ENCODE measurements around the gene CRB1.
A peak's percentile ranks its signal among the peaks of the same experiment; 100 is the strongest.

Gene CRB1

DNA sequence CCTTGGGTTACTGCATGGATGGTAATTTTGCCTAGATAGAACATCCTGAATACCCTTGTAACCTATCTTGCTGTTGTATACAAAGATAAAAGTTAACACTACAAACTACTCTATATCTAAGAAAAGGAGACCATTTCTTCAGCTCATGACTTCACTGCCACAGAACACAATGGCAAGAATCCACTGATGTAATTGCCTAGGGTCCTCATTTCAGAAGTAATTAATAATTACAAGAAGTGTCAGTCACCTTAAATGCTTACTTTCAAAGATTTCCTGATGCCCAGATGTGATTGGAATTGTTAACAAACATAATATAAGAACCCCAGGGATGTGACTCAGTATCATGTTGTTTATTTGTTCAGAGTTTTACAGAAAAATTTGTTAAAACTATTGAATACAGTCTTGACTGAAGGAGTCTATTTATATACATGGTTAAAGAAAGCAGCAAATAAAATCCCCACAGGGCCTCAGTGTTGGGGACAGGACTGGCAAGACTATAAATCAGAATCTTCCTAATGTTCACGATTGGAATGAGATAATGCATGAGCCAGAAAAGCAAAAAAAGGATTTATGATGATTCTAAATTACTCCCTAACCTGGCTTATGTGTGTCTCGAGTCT, 83.9 kb downstream of the CRB1 start:
- no peak for DNase-seq

DNA sequence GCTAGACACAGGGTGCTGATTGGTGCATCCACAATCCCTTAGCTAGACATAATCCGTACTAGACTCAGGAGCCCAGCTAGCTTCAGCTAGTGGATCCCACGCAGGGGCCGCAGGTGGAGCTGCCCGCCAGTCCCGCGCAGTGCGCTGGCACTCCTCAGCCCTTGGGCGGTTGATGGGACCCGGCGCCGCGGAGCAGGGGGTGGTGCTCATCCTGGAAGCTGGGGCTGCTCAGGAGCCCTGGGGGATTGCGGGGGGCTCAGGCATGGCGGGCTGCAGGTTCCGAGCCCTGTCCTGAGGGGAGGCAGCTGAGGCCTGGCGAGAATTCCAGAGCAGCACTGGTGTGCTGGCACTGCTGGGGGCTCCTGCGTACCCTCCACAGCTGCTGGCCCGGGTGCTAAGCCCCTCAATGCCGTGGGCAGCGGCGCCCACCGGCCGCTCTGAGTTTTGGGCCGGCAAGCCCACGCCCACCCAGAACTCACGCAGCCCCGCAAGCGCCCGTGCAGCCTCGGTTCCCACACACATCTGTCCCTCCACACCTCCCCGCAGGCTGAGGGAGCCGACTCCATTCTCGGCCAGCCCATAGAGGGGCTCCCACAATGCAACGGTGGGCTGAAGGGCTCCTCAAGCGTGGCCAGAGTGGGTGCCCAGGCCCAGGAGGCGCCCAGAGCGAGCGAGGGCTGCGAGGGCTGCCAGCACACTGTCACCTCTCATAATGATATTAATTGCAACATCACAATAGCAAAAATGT, 87.4 kb downstream of the CRB1 start:
- DNase-seq, result no peak

DNA sequence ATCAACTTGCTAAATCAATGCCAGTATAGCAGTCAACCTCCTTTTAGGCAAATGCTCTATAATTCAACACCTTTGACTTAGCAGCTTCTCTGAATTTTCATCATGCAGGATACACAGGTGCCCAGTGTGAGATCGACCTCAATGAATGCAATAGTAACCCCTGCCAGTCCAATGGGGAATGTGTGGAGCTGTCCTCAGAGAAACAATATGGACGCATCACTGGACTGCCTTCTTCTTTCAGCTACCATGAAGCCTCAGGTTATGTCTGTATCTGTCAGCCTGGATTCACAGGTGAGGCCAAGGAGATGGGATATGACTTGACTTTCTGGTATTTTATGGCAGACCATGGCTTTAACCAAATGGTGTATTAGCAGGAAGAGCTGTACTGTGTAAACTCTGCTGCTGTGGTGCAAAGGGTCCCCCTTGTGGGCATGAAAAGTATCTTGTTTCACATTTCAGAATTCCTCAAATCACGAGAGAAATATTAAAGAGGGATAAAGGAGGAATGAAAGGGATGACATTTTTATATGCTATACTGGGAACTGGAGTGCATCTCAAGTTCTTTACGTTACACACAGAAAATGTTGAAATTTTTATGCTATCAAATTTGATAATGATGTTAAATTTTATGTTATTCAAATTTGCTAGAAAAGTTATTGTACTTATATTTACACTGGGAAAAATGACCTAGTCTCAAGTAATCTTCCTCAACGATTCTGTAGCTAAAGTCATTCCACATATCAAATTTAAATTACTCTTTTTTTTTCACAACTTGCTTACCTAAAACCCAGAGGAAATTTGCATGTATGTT, 88.9 kb downstream of the CRB1 start:
- DNase-seq, result peak; percentile 42

DNA sequence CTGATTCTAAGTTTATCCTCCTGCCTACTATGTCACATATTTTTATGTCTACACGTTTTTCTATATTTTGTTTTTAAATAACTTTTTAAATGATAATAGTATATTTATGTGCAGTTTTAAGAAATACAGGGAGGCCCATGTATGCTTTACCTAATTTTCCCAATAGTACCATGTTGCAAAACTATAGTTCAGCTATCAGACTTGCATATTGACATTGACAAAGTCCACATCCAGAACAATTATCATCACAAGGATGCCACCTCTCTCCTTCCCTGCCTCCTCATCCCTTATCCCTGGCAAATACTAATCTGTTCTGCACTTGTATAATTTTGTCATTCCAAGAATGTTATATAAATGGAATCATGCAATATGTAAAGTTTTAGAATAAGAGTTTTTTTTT, 90.9 kb downstream of the CRB1 start:
- DNase-seq, result no peak

DNA sequence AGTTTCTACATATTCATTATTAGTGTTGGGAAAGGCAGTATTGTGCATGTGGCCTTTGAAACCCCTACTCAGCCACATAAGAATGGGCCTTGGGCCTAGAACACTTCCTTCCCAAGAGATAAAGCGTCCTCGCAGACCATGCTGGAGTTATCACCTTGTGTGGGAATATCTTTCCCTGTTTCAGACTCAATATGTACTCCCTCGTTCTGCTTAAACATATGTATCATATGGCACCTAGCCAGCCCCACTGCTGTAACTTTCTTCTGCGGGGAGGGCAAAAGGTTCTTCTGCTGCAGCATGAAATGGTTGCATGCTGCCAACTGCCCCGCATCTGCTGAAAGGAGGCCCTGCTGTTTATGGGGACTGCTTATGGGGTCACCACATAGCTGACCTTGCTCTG, 92.0 kb downstream of the CRB1 start:
- no peak for DNase-seq

DNA sequence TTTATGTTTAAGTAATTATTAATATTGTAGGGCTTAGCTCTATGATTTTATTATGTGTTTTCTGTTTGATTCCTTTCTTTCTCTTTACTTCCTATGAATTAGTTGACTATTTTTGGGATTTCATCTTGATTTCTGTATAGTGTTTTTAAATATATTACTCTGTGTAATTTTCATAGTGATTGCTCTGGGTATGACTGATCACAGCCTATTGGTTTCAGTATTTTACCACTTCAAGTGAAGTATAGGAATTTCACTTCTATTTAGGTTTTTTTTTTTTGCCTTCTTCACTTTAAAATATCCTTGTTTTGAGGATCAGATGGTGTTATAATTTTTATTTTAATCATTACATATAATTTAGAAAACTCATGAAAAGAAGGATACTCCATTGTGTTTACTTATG, 94.8 kb downstream of the CRB1 start:
- DNase-seq, result no peak

DNA sequence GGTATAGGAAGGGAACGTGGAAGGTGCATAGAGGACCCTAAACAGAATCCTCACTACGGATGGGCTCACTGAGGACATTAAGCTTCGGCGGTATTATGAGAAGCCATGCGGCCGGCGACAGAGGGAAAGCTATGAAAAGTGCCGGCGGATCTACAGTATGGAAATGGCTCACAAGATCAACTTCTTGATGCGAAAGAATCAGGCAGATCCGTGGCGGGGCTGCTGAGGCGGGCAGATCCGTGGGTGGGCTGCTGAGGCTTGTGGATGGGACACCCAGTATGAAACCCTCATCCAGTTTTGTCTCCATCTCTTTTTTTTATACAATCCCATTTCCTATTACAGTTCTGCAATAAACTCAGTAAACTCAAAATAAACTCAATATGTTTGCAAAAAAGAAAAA, 95.8 kb downstream of the CRB1 start:
- no peak for DNase-seq

DNA sequence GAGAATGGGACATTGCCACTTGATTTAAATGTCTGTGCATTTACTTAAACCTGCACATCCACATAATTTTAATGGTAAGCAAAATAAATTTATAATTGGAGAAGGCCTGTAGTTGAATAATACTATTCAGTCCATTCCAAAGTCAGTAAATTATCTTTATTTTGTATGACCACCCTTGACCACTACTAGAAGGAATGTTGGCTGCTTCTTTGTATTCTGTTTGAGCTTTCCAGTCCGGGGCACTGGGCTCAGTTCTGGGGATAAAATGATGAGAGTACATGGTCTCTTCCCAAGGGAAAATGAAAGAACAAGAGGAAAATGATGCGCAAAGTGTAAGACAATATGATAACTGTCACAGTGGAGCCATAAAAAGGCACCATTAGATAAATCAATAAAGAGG, 98.9 kb downstream of the CRB1 start:
- no peak for DNase-seq

DNA sequence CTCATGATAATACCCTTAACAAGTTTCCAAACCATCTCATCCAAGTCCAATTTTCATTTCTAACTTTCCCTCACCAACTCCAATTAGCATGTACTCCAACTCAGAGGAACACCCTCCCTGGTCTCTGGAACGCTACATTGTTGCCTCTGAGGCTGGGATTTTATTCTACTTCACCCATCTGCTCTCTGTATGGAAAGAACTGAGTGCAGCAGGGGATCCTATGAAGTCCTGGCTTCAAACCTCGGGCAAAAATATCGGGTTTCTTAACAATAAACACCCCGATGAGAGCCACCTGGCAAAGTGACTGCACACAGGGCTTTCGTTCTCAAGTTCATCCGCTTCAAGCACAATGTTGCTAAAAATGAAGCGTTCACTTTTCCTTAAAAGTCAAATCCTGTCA, 99.6 kb downstream of the CRB1 start:
- no peak for DNase-seq

DNA sequence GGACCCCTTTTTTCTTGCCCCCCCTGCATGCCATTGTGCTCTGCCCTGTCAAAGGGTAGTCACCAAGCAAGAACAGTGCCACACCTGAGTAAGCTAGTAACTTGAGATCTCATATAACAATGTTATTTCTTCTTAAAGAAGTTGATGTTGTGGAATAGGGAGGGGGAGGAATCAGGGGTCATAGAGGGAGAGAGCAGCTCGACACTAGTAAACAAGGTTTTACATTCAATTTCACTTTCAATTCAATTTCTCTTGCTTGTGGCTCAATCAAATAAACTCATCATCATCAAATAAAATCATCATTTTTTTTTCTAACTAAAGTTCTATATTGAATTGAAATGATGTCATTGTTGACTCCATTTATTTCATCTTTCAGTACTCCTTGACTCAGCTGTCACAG, 106.4 kb downstream of the CRB1 start:
- no peak for DNase-seq

DNA sequence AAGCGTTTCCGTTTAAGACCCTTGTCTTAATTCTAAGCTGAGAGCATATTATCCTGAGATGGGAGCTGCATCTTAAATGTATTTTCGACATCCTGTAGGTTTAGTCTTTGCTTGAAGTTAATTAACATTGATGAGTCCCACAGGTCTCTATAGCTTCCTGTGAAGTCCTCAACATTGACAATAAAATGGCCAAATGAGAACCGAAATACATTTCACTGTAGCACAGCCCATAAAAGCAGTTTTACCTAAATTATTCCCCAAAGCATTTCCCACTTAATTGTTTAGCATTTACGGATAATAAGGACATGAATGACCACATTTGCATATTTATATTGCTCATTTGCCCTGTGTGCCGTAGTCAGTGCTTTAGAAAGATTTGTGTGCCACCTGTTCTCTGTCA, 116.4 kb downstream of the CRB1 start:
- no peak for DNase-seq

DNA sequence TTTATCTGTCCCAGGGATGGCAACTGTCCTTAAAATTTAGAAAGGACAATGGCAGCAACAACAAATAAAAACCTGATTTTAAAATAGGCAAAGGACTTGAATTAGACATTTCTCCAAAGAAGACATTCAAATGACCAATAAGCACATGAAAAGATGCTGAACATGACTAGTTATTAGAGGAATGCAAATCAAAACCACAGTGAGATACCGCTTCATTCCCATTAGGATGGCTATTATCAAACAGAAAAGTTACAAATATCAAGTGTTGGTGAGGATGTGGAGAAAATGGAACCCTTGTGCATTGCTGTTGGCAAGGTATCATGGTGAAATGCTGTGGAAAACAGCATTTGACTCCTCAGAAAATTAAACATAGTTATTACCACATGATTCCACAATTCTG, 120.7 kb downstream of the CRB1 start:
- DNase-seq, result no peak

DNA sequence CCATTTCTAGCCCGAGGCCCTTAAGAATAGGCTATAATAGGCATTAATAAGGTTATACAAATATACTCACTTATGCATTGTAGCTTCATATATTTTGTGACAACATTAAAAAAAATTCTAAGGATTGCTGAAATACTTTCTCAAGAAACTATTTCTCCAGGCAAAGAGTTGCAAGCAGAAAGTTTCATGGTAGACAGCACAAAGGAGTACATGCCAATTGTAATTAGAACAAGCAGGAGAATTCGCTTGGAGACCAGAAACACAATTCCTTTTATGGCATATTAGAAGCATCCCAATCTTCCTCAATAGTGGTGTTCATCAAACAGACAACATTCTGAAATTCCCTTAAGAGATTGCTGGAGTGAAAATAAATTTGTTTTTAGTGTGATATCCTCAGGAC, 122.8 kb downstream of the CRB1 start:
- DNase-seq, result no peak

DNA sequence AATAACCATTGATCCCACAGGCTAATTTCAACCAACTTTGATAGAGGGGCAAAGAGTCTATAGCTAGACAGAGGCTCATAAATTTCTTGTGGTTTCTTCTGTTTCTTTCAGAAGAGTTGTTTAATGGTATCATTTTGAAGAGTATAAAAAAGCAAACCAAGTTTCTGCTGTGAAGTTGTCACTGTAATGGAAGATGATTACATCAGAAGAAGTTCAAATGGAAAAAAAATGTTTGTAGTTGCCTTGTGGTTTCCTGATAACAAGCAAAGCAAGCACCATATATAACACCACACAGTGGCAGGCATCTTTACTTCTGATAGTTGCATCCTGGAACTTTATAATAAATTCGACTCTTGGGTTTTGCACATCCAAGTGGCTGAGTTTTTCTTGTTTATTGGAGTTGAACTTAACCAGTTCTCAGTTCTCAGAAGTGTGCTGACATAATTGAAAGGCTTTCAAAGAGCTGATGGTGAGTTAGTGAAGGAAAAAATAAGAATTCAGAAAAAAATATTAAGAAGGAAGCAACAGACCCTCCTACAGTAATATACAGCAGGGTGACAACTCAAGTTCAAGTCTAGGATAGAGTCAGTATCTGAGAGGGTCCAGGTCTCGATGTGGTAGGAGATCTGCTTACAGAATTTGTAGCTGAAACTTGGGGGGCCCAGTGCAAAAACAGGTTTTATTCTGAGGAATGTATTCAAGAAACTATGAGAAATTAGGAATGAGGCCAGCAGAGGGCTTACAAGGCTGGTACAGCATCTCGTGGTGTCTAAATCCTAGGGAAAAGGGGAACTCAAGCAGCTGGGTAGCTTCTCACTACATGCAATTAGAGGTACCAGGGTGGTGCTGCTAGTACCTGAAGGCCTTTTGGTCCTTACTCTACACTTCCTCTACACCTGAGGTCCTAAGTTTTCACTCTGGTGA, 123.5 kb downstream of the CRB1 start:
- peak; percentile 50 for DNase-seq

DNA sequence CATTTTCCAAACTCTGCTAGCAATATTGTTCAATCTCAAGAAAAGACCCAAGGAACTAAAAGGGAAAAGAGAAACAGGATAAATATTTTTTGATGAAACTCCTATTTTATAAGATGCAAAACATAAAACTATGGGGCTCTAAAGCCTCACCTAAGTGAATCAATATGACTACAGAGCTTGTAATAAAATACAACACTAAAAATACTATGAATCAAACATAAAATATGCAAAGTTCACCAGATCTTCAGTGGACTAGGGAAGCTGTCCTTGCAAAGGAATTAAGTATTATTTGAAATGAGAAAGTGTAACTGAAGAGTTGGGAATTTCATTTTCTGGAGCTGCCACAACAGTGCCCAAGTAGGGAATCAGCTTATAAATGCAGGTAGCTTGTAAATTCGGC, 124.5 kb downstream of the CRB1 start:
- DNase-seq, result no peak

DNA sequence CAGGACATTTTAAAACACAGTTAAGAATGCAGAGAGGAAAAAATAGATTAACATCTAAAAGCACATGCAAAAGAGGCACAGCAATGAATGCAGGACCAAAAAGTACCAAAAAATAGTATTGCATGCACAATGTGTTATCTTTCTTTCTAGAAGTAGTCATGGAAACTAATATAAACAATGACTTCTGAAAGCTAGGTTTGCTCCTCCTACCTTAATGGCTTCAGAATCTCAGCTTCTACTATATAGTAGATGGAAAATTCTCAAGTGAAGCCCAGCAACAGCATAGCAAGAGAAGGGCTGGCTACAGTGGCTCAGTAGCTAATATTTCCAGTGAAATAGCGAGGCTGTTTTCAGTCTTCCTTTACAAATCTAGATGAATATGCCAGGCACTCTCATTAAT, 125.1 kb downstream of the CRB1 start:
- no peak for DNase-seq

DNA sequence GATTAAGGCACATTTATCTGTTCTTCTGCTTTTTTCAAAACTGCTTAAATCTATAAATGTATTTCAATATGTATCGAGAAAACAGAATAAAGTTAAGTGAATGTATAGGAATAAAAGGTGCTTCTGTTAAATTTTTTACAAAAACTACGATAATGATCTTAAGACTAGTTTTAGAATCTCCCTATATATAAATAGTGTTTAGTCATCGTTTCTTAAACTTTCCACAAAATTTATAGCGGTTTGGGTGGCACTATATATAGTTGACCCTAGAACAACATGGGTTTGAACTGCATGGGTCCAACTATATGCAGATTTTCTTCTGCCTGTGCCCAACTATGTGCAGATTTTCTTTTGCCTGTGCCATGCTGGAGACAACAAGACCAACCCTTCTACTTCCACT, 125.7 kb downstream of the CRB1 start:
- no peak for DNase-seq

DNA sequence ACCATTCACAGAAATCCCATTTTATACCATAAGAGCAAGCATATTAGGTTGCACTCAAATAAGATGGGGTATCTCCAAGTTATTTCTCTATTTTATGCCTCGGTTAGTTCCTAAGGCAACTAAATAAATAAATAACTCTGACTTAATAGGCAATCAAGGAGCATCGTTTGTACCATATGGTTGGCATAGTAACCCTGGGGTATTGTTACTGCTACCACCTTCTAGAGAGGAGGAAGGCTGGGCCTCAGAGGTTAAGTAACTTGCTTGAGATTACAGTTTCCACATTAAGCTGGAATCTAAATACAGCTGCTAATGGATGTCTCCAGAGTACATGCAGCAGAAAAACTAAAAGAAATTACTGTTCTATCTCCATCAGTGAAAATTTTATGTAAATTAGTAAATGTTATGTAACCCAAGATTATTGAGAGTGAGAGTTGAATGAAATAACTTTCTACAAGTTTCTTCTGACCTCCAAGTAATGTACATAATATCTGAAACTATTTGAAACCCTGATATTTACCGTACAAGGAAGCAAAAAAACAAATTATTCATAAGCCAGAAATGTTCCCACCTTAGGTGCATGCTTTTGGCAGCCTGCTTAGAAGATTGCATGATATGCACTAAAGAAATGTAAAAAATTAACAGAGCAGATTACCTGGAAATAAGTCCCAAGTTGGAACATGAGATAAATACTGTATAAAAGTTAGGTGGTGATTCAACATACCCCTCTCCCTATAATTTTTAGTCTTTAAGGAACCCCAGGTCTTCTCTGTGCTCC, 127.0 kb downstream of the CRB1 start:
- DNase-seq, result no peak

DNA sequence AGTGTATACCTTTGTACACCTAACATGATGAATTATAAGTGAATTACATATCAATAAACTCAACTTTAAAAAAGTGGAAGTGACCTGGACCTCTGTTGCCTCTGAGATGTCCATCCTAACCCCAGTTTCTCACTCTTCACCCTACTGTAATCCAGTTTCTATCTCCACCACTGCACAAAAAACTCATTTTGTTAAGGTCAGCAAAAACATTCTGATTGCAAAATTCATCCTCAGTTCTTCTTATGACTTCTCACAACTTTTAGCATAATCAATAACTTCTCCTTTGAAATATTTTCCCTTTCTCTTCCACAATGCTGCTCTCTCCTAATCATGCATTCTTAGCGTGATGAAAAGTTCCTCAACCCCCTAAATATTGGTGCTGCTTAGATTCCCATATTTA, 129.8 kb downstream of the CRB1 start:
- DNase-seq, result no peak

DNA sequence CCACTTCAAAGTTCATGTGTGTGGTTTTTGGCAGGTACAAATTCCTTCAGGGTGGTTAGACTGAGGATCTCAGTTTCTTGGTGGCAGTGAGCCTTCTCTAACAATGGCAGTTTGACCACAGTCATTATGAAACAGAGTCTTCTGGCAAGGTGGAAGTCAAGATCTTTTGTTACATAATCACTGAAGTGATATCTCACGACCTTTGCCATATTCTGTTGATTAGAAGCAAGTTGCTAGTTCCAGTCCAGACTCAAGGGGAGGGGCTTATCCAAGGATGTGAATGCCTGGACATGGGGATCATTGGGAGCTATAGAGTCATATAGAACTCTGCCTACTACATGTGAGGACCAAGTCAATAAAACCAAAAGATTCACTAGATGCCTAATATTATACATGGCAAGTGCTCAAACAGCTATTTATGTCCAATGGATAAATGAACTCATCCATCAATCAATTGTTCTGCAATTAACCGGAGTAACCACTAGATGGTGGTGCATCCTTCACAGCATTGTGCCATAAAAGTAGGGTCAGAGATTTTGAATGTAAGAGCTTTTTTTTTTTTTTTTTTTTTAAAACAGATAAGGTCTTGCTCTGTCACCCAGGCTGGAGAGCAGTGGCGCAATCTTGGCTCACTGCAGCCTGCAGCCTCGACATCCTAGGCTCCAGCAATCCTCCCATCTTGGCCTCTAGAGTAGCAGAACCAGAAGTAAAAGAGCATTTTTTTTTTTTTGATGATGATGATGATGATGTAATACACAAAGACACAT, 131.9 kb downstream of the CRB1 start:
- DNase-seq, result peak; percentile 57

DNA sequence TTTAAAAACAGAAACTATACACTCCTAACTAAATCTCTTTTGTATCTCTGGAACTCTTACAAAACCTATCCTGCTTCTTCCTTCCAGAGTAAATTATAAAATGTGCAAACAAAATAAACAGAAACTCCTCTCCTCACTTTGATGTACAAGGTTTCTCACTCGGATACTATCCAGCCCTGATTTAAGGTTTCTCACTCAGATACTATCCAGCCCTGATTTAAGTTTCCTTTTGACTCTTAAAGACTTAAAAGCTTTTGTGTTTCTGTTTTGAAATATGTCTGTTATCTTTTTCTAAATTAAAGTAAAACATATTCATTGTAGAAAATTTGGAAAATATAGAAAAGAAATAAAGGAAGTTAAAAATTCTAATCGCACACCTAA, 132.5 kb downstream of the CRB1 start:
- DNase-seq, result no peak

DNA sequence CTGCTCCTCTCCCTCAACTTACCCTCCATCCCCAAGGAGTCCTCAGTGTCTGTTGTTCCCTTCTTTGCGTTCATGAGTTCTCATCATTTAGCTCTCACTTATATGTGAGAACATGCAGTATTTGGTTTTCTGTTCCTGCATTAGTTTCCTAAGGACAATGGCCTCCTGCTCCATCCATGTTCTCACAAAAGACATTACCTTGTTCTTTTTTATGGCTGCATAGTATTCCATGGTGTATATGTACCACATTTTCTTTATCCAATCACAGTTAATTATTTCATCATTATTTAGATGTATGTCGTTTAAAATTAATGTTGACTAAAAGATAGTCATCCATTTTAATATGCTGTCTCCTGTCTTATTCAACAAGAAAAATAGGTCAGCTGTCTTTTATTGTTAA, 134.1 kb downstream of the CRB1 start:
- DNase-seq, result no peak

All from CD4-positive, alpha-beta T cell treated with Interleukin-10 for 1 hour (primary cell).